ENCODE data around the gene REV3L.

Gene REV3L

DNA sequence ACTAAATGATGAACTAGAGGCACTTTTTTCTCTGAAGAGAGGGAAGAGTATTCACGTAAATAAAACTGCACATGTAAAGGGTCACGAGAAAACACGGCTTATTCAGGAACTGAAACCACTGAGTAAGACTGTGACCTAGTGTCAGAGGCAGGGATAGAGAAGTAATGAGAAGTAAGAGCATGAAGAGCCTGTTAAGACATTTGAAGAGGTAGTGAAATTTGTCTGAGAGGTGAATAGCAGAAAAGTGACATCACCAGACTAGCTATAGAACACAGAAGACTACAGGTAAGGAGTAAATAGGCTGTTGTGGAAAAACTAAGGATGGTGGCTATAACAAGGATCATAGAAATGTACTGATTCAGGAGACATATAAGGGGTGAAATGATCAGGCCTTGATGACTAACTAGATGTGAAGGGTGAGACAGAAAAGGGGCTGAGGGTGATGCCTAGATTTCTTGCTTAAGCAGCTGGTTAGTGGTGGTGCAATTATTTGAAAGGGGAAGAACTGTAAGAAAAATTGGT is 76.8 kb downstream of the REV3L start:
- TF ChIP-seq EZH2phosphoT487 (IDR thresholded peaks at IDR 0.05; ENCODE audit: borderline replicate concordance): no peak
- no peak for TF ChIP-seq CTCF (conservative IDR thresholded peaks at IDR 0.05; ENCODE audit: low read length)
- no peak overlapping the region for H3K4me2 ChIP-seq (ENCODE audit: low read depth, low read length, poor library complexity, severe bottlenecking)

DNA sequence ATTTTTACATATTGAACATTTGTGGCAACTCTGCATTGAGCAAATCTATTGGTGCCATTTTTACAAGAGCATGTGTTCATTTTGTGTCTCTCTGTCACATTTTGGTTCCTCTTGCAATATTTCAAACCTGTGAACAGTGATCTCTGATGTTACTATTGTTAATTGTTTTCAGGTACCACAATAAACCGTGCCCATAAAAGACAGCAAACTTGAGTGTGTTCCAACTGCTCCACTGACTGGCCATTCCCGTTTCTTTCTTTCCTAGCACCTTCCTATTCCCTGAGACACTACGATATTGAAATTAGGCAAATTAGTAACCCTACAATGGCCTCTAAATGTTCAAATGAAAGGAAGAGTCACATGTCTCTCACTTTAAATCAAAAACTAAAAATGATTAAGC is 79.6 kb downstream of the REV3L start:
- no peak for TF ChIP-seq CTCF (conservative IDR thresholded peaks at IDR 0.05; ENCODE audit: low read length)
- TF ChIP-seq EZH2phosphoT487 (IDR thresholded peaks at IDR 0.05; ENCODE audit: borderline replicate concordance): no peak
- no peaks in the 10 kb centered on the region for H3F3A ChIP-seq (ENCODE audit: low read depth)
- no peaks in the 10 kb centered on the region for H3K79me2 ChIP-seq (ENCODE audit: insufficient read depth, low read length)
- peaks cover 79% of the 10 kb centered on the region for H3K36me3 ChIP-seq (ENCODE audit: insufficient read depth, low read length)
- no peak overlapping the region for H3K4me2 ChIP-seq (ENCODE audit: low read depth, low read length, poor library complexity, severe bottlenecking)
- no peaks in the 10 kb centered on the region for H3K4me1 ChIP-seq (ENCODE audit: insufficient read depth, low read length, poor library complexity, severe bottlenecking)
- H3K9ac ChIP-seq (ENCODE audit: low read depth, low read length, poor library complexity, severe bottlenecking): no peak overlapping the region
- peaks cover 5% of the 10 kb centered on the region; the same call in 1 of the 2 replicates for H3K9me3 ChIP-seq (ENCODE audit: insufficient read depth, low read depth, low read length)
- H4K20me1 ChIP-seq (ENCODE audit: insufficient read depth, low read length, poor library complexity, severe bottlenecking): no peaks in the 10 kb centered on the region
- H3K27me3 ChIP-seq (ENCODE audit: insufficient read depth, low read length, poor library complexity, severe bottlenecking): no peaks in the 10 kb centered on the region
- no peak overlapping the region for H2AFZ ChIP-seq (ENCODE audit: low read length)
- no peak overlapping the region for H3K4me3 ChIP-seq (ENCODE audit: low read length, poor library complexity, severe bottlenecking)
- H3K9me2 ChIP-seq (replicated peaks; ENCODE audit: low read depth, low read length): no peaks in the 10 kb centered on the region

More for the DNA sequence above, 76.8 kb downstream of the REV3L start:
- no peaks in the 10 kb centered on the region for H3K4me1 ChIP-seq (ENCODE audit: insufficient read depth, low read length, poor library complexity, severe bottlenecking)
- no peaks in the 10 kb centered on the region for H4K20me1 ChIP-seq (ENCODE audit: insufficient read depth, low read length, poor library complexity, severe bottlenecking)
- peaks cover 77% of the 10 kb centered on the region for H3K36me3 ChIP-seq (ENCODE audit: insufficient read depth, low read length)
- peaks cover 5% of the 10 kb centered on the region; the same call in 1 of the 2 replicates for H3K9me3 ChIP-seq (ENCODE audit: insufficient read depth, low read depth, low read length)
- no peaks in the 10 kb centered on the region for H3F3A ChIP-seq (ENCODE audit: low read depth)
- H3K27me3 ChIP-seq (ENCODE audit: insufficient read depth, low read length, poor library complexity, severe bottlenecking): no peaks in the 10 kb centered on the region
- H3K9ac ChIP-seq (ENCODE audit: low read depth, low read length, poor library complexity, severe bottlenecking): no peak overlapping the region
- H3K4me3 ChIP-seq (ENCODE audit: low read length, poor library complexity, severe bottlenecking): no peak overlapping the region
- no peaks in the 10 kb centered on the region for H3K79me2 ChIP-seq (ENCODE audit: insufficient read depth, low read length)
- H3K9me2 ChIP-seq (replicated peaks; ENCODE audit: low read depth, low read length): no peaks in the 10 kb centered on the region
- H2AFZ ChIP-seq (ENCODE audit: low read length): no peak overlapping the region

- Histone ChIP-seq H3K4me1 (ENCODE audit: insufficient read depth, low read length, poor library complexity, severe bottlenecking) (no peaks in the 10 kb centered on the region), H3F3A (ENCODE audit: low read depth) (no peaks in the 10 kb centered on the region), H3K27me3 (ENCODE audit: insufficient read depth, low read length, poor library complexity, severe bottlenecking) (no peaks in the 10 kb centered on the region), H3K9me2 (replicated peaks; ENCODE audit: low read depth, low read length) (no peaks in the 10 kb centered on the region), H2AFZ (ENCODE audit: low read length) (no peak overlapping the region), H3K9ac (ENCODE audit: low read depth, low read length, poor library complexity, severe bottlenecking) (no peak overlapping the region), H3K9me3 (ENCODE audit: insufficient read depth, low read depth, low read length) (peaks cover 5% of the 10 kb centered on the region; the same call in 1 of the 2 replicates), H3K79me2 (ENCODE audit: insufficient read depth, low read length) (no peaks in the 10 kb centered on the region), H3K36me3 (ENCODE audit: insufficient read depth, low read length) (peaks cover 71% of the 10 kb centered on the region), H3K4me2 (ENCODE audit: low read depth, low read length, poor library complexity, severe bottlenecking) (no peak overlapping the region), H3K4me3 (ENCODE audit: low read length, poor library complexity, severe bottlenecking) (no peak overlapping the region), H4K20me1 (ENCODE audit: insufficient read depth, low read length, poor library complexity, severe bottlenecking) (no peaks in the 10 kb centered on the region)
- TF ChIP-seq EZH2phosphoT487 (IDR thresholded peaks at IDR 0.05; ENCODE audit: borderline replicate concordance): no peak
Measured at GRCh38 chr6:111399626-111400025, 83.4 kb downstream of the REV3L start.

GRCh38 chr6:111388681-111389080 is 94.3 kb downstream of the REV3L start:
- no peaks in the 10 kb centered on the region for H3F3A ChIP-seq (ENCODE audit: low read depth)
- no peaks in the 10 kb centered on the region for H3K27me3 ChIP-seq (ENCODE audit: insufficient read depth, low read length, poor library complexity, severe bottlenecking)
- no peaks in the 10 kb centered on the region for H4K20me1 ChIP-seq (ENCODE audit: insufficient read depth, low read length, poor library complexity, severe bottlenecking)
- H3K9me2 ChIP-seq (replicated peaks; ENCODE audit: low read depth, low read length): no peaks in the 10 kb centered on the region
- no peak for TF ChIP-seq EZH2phosphoT487 (IDR thresholded peaks at IDR 0.05; ENCODE audit: borderline replicate concordance)
- TF ChIP-seq CTCF (conservative IDR thresholded peaks at IDR 0.05; ENCODE audit: low read length): no peak
- peaks cover 39% of the 10 kb centered on the region for H3K36me3 ChIP-seq (ENCODE audit: insufficient read depth, low read length)
- no peaks in the 10 kb centered on the region for H3K79me2 ChIP-seq (ENCODE audit: insufficient read depth, low read length)
- no peak overlapping the region for H3K9ac ChIP-seq (ENCODE audit: low read depth, low read length, poor library complexity, severe bottlenecking)
- no peak overlapping the region for H2AFZ ChIP-seq (ENCODE audit: low read length)
- no peaks in the 10 kb centered on the region for H3K4me1 ChIP-seq (ENCODE audit: insufficient read depth, low read length, poor library complexity, severe bottlenecking)
- no peak overlapping the region for H3K4me2 ChIP-seq (ENCODE audit: low read depth, low read length, poor library complexity, severe bottlenecking)
- no peaks in the 10 kb centered on the region for H3K9me3 ChIP-seq (ENCODE audit: insufficient read depth, low read depth, low read length)
- H3K4me3 ChIP-seq (ENCODE audit: low read length, poor library complexity, severe bottlenecking): no peak overlapping the region

Measured in Loucy (cell line).